DOHH2 (cell line): ENCODE results near the gene MAGOHB.

Experiments used
- H3F3A ChIP-seq: fragments of 200-600 bp; sonication (generic), shearing (Covaris generic); 2 replicates; pipeline ENCODE4 v1.6.0; 2016; ENCODE audit warnings: antibody characterized with exemption, mild to moderate bottlenecking; ENCODE audit not compliant: control insufficient read depth, insufficient read depth
- H3K27ac ChIP-seq: fragments of 200-600 bp; sonication (generic); 2 replicates; pipeline ENCODE4 v1.5.1; 2014; ENCODE audit warnings: low read depth, mild to moderate bottlenecking, low read length, moderate library complexity
- H3K27me3 ChIP-seq: fragments of 200-600 bp; sonication (generic); 2 replicates; pipeline ENCODE4 v1.6.1; 2014; ENCODE audit warnings: mild to moderate bottlenecking, low read length, mixed read lengths; ENCODE audit not compliant: control insufficient read depth
- H3K36me3 ChIP-seq: fragments of 200-600 bp; sonication (generic); 2 replicates; pipeline ENCODE4 v1.6.1; 2014; ENCODE audit warnings: mild to moderate bottlenecking, low read length, moderate library complexity, mixed read lengths; ENCODE audit not compliant: control insufficient read depth
- H3K4me1 ChIP-seq: fragments of 200-600 bp; sonication (generic); 2 replicates; pipeline ENCODE4 v1.6.1; 2014; ENCODE audit warnings: mild to moderate bottlenecking, low read length, mixed read lengths; ENCODE audit not compliant: control insufficient read depth
- H3K4me2 ChIP-seq: fragments of 200-600 bp; sonication (generic); 2 replicates; pipeline ENCODE4 v1.6.0; 2014; ENCODE audit warnings: mild to moderate bottlenecking, low read length, moderate library complexity
- H3K4me3 ChIP-seq: fragments of 200-600 bp; sonication (generic); 2 replicates; pipeline ENCODE4 v1.5.1; 2014; ENCODE audit warnings: mild to moderate bottlenecking, low read length, mixed read lengths
- H3K79me2 ChIP-seq: fragments of 200-600 bp; sonication (generic); 2 replicates; pipeline ENCODE4 v1.6.1; 2014; ENCODE audit warnings: mild to moderate bottlenecking, low read length, mixed read lengths; ENCODE audit not compliant: control insufficient read depth
- H3K9me2 ChIP-seq: fragments of 200-600 bp; sonication (generic); replicated peaks from 2 replicates; pipeline ENCODE4 v1.6.1; 2014; ENCODE audit warnings: mild to moderate bottlenecking, low read length, mixed read lengths; ENCODE audit not compliant: control insufficient read depth
- H3K9me3 ChIP-seq: fragments of 200-600 bp; sonication (generic); 2 replicates; pipeline ENCODE4 v1.6.1; 2014; ENCODE audit warnings: antibody characterized with exemption, low read length, mixed read lengths; ENCODE audit not compliant: control insufficient read depth, insufficient read depth
- H4K20me1 ChIP-seq: fragments of 200-600 bp; sonication (generic); 2 replicates; pipeline ENCODE4 v1.6.0; 2014; ENCODE audit warnings: low read depth, mild to moderate bottlenecking, antibody characterized with exemption, low read length, moderate library complexity; ENCODE audit not compliant: control insufficient read depth, insufficient read depth
- EZH2phosphoT487 ChIP-seq: fragments of 200-600 bp; sonication (generic); IDR thresholded peaks from 2 replicates; pipeline ENCODE4 v1.6.1; 2017; ENCODE audit warnings: borderline replicate concordance, mild to moderate bottlenecking, antibody characterized with exemption, low read length, moderate library complexity, mixed read lengths
- TF ChIP-seq, protein P1 (sequence below): fragments of 200-600 bp; sonication (generic); IDR thresholded peaks from one replicate; pipeline ENCODE4 v1.5.1; 2014; ENCODE audit warnings: antibody characterized with exemption, mild to moderate bottlenecking, low read depth, low read length; ENCODE audit not compliant: poor library complexity, severe bottlenecking

MAGOHB gene

DNA sequence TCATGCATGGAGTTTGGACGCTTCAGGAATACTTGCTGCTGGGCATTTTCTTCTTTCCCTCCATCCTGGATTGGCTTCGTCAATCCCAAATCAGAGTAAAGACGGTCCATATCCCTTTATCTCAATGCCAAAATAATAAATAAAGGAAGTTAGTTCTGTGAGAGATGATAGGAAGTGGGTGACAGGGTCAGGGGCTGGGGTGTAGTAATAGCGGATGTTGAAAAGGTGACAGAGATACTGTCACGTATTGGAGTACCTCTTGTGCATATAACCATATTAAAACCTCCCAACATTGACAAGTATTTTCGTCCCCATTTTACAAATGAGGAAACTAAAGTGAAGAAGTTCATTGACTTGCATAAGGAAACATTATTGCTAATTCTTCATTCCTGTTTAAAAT, 12.4 kb downstream of the MAGOHB start:
- no peak overlapping the region for H3K4me2 ChIP-seq
- H3K4me1 ChIP-seq = no peaks in the 10 kb centered on the region
- H3K79me2 ChIP-seq = no peaks in the 10 kb centered on the region
- H4K20me1 ChIP-seq = no peaks in the 10 kb centered on the region
- H3K9me2 ChIP-seq = no peaks in the 10 kb centered on the region
- H3K4me3 ChIP-seq = no peak overlapping the region
- peaks cover 26% of the 10 kb centered on the region for H3K36me3 ChIP-seq
- H3K27ac ChIP-seq = no peak overlapping the region
- H3F3A ChIP-seq = no peaks in the 10 kb centered on the region; the same call in 1 of the 2 replicates
- no peaks in the 10 kb centered on the region for H3K9me3 ChIP-seq
- TF ChIP-seq, protein P1, sequence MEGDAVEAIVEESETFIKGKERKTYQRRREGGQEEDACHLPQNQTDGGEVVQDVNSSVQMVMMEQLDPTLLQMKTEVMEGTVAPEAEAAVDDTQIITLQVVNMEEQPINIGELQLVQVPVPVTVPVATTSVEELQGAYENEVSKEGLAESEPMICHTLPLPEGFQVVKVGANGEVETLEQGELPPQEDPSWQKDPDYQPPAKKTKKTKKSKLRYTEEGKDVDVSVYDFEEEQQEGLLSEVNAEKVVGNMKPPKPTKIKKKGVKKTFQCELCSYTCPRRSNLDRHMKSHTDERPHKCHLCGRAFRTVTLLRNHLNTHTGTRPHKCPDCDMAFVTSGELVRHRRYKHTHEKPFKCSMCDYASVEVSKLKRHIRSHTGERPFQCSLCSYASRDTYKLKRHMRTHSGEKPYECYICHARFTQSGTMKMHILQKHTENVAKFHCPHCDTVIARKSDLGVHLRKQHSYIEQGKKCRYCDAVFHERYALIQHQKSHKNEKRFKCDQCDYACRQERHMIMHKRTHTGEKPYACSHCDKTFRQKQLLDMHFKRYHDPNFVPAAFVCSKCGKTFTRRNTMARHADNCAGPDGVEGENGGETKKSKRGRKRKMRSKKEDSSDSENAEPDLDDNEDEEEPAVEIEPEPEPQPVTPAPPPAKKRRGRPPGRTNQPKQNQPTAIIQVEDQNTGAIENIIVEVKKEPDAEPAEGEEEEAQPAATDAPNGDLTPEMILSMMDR = no peak
- TF ChIP-seq EZH2phosphoT487 = no peak
- H3K27me3 ChIP-seq = no peaks in the 10 kb centered on the region

DNA sequence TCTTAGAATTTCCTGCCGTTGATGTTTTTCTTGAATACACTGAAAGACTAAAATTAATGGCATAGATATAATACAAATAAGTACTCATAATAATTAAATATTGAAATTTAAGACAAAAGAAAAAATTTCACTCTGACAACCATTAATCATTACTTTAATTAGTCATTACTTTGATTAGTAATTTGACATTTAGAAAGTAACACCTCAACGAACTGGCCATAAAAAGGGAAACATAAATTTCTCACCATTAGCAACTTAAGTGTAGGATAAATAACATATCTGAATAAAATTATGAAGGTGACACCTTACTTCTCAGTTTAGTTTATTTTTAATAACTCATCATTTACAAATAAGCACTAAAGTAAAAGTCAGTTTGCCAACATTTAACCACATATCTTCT, 17.5 kb downstream of the MAGOHB start:
- Histone ChIP-seq H3K4me2 (no peak overlapping the region), H3K9me2 (no peaks in the 10 kb centered on the region), H3K27me3 (no peaks in the 10 kb centered on the region), H3F3A (no peaks in the 10 kb centered on the region; the same call in 1 of the 2 replicates), H3K4me3 (no peak overlapping the region), H3K9me3 (no peaks in the 10 kb centered on the region), H3K27ac (no peak overlapping the region), H4K20me1 (no peaks in the 10 kb centered on the region), H3K4me1 (no peaks in the 10 kb centered on the region), H3K36me3 (peaks cover 17% of the 10 kb centered on the region), H3K79me2 (no peaks in the 10 kb centered on the region)
- TF ChIP-seq, protein P1 = no peak
- no peak for TF ChIP-seq EZH2phosphoT487

DNA sequence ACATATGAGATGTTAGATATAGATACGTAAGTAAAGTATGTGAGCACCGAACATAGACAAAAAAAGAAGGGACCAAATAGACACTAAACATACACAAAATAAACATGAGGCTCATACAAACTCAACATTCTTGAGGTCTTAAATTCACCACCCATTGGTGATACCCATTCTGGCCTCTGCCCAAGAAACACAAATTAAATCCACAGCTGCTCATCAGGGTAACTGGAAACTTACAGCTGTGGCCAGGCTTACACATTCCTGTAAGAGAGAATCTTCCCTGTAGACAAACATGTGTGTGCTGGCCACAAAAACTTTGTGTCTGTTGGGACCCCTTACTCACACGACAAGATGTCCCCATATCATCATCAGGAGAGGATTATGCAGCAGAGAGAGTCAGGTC, 22.4 kb downstream of the MAGOHB start:
- Histone ChIP-seq H3K36me3 (peaks cover 8% of the 10 kb centered on the region; the same call in 1 of the 2 replicates), H3K27me3 (no peaks in the 10 kb centered on the region), H3K9me3 (no peaks in the 10 kb centered on the region), H3F3A (no peaks in the 10 kb centered on the region), H3K4me2 (no peak overlapping the region), H3K4me3 (no peak overlapping the region), H3K4me1 (no peaks in the 10 kb centered on the region), H3K9me2 (no peaks in the 10 kb centered on the region), H3K79me2 (no peaks in the 10 kb centered on the region), H3K27ac (no peak overlapping the region), H4K20me1 (no peaks in the 10 kb centered on the region)
- TF ChIP-seq, protein P1 = no peak
- no peak for TF ChIP-seq EZH2phosphoT487
